GM13977 (cell line): ENCODE data around the gene F13B.
"Not testable (repeated sequence)": the region's sequence is repeated elsewhere in the genome, so short reads cannot be mapped to it uniquely, and the experiment has no call there.

ENCODE experiments used
- DNase-seq: peaks from one replicate; pipeline ENCODE4 v3.0.0; 2012; ENCODE audit warnings: low spot score
- in situ Hi-C: fragments of 300-500 bp; cut with MboI; formaldehyde crosslinking; loops from one replicate; pipeline ENCODE4 v1.12.0; 2022; ENCODE audit warnings: low sequenced_read_pairs, low pct_unique_long_range_greater_than_20kb, mixed read lengths, inconsistent platforms; ENCODE audit not compliant: unreplicated experiment
- TF ChIP-seq, protein P1 (sequence below): IDR thresholded peaks from 2 replicates; pipeline ENCODE4 v1.5.1; 2012; ENCODE audit warnings: mild to moderate bottlenecking, control low read depth; ENCODE audit not compliant: insufficient read depth; ENCODE audit errors: extremely low read depth, missing control alignments

Gene F13B

DNA sequence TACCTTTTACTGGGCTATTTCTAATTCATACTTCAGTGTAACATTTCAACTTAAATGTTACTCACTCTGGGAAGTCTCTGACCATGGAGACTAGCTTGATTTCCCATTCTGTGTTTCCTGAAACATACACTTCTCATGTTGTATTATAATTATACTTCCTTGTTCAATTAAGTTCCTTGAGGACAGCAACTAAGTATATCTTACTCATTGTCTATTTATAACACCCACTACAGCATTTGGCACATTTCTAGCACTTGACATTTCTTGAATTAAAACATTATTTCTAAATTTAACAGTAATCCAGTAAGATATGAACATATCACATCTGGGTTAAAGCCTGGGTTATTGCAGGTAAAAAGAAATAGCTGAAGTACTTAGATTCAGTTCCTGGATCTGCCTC, 32.4 kb upstream of the F13B start:
- TF ChIP-seq, protein P1, sequence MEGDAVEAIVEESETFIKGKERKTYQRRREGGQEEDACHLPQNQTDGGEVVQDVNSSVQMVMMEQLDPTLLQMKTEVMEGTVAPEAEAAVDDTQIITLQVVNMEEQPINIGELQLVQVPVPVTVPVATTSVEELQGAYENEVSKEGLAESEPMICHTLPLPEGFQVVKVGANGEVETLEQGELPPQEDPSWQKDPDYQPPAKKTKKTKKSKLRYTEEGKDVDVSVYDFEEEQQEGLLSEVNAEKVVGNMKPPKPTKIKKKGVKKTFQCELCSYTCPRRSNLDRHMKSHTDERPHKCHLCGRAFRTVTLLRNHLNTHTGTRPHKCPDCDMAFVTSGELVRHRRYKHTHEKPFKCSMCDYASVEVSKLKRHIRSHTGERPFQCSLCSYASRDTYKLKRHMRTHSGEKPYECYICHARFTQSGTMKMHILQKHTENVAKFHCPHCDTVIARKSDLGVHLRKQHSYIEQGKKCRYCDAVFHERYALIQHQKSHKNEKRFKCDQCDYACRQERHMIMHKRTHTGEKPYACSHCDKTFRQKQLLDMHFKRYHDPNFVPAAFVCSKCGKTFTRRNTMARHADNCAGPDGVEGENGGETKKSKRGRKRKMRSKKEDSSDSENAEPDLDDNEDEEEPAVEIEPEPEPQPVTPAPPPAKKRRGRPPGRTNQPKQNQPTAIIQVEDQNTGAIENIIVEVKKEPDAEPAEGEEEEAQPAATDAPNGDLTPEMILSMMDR: no peak
- no peak for DNase-seq
- in situ Hi-C loops: no loop called here

DNA sequence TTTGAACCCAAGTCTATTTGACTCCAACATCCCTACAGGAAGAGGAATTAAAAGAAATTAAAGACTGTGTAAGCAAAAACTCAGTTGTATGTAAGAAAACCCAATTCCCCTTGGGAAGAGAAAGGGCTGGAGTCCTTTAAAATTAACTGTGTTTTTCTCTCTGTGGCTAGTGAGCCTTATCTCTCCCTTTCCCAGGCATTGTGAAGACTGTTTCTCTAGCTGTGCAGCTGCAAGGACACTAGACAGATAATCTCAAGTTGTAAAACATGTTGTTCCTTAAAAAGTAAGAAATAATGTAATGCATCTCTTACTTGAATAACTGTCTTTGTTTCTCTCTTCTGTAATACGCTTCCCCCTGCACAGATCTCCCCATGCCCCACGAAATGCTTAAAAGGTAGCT, 29.9 kb upstream of the F13B start:
- DNase-seq, in situ Hi-C loops: not testable (repeated sequence)

DNA sequence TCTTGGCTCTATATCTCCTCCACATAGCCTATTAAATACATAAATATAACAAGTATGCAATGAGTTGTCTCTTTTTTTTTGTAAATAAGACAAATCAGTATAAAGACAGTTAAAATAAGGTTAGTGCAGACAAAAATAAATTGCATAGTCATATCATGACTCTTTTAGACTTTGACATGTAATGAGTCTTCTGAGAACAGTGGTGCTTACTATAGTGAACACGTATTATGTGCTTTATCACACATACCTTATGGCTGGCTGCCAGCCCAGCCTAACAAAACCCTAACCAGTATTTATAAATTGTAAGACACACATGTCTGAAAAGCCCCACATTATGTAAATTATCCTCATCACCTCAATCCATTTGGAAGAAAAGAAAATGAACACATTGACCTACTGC, 29.1 kb upstream of the F13B start:
- TF ChIP-seq, protein P1: no peak
- in situ Hi-C loops: no loop called here
- DNase-seq: no peak

DNA sequence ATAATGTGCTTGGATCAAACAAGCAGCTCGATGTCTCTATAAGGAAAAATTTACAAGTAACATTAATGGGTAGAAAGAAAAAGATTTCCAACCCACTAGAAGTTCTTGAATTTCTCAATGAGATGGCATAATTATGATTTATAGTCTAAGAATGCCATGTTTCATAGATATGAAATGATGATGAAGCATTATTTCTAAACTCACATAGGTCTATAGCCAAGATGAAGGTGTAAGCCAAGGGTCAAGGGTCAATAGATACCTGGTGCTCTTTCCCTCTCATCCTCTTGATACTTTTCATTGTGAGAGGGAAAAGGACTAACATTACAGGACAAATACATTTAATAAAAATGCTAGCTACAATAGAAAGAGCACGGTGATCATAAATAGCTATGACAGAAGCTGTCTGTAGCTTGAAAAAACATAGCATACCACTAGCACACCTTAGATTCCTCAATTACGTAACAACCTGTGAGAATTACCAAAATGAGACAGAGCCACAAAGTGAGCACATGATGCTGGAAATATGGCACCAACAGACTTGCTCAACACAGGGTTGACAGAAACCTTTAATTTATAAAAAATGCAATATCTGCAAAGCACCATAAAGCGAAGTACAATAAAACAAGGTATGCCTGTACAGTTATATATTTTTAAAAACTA, 26.3 kb upstream of the F13B start:
- no peak for DNase-seq
- TF ChIP-seq, protein P1: no peak
- in situ Hi-C loops: no loop called here

DNA sequence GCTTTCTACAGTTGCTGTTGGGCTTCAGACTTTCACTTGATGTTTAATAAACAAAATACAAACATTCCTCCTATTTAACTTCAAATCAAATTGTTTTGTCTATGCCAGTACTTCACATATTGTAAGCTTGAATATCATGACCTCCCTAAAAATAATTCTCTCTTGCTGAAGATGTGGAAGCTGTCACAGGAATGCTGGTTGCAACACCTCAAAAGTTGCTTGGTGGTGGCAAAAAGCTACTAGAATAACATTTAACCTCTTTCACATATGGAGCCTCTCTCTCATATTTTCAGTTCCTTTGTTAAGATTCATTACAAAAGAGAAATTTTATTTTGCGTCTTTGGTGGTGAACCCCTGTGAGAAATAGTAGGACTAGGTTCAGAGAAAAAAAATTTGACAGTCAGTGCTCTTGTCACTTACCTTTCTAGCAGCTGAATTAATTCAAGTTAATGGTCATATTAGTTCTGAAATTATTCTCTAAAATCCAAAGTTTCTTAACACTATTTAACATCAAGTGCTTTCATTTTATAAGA, 25.5 kb upstream of the F13B start:
- in situ Hi-C loops: no loop called here
- TF ChIP-seq, protein P1: no peak
- no peak for DNase-seq

DNA sequence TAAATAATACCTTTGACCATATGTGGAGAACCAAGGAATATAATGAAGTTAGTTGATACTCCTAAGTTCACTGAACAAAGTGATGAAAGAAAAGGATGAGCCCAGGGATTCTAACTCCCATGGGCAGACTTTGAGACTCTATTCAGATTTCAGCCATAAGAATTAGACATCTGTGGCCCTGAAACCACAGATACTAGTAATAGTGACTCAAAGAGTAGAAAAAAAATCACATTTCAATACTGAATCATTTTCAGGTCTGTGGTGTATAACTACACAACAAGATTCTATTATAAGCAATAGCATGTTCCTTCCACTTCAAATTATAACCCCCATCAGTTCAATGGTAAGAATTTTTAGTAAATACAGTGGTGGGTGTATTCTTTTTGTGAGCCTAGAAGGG, 16.4 kb upstream of the F13B start:
- DNase-seq: no peak
- TF ChIP-seq, protein P1: no peak
- in situ Hi-C loops: no loop called here

DNA sequence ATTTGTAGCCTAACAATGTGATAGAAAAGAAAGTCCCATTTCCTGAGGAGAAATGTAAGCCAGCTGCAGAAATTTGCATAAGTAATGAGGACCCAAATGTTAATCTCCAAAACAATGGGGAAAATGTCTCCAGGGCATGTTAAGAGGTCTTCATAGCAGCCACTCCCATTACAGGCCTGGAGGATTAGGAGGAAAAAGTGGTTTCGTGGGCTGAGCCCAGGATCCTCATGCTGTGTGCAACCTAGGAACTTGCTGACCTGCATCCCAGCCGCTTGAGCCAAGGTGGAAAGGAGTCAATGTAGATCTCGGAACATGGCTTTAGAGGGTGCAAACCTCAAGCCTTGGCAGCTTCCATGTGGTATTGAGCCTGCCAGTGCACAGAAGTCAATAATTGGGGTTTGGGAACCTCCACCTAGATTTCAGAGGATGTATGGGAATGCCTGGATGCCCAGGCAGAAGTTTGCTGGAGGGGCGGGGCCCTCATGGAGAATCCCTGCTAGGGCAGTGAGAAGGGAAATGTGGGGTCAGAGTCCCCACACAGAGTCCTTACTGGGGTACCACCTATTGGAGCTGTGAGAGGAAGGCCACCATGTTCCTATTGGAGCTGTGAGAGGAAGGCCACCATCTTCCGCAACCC, 14.2 kb upstream of the F13B start:
- DNase-seq: no peak
- in situ Hi-C loops: no loop called here
- TF ChIP-seq, protein P1: no peak
